LNCaP clone FGC (cell line): ENCODE data around the gene CDC14B.

Experiments used
- DNase-seq: peaks from one replicate; pipeline ENCODE4 v3.0.0-alpha.2; 2011; ENCODE audit warnings: low read depth
- H3K4me3 ChIP-seq: 2 replicates; pipeline ENCODE4 v1.5.1; 2011; ENCODE audit warnings: mild to moderate bottlenecking, low read depth, low read length, control low read depth
- TF ChIP-seq, protein P1 (sequence below): IDR thresholded peaks from 2 replicates; pipeline ENCODE4 v1.5.1; 2012; ENCODE audit warnings: mild to moderate bottlenecking; ENCODE audit not compliant: control insufficient read depth, insufficient read depth; ENCODE audit errors: extremely low read depth

The CDC14B gene

DNA sequence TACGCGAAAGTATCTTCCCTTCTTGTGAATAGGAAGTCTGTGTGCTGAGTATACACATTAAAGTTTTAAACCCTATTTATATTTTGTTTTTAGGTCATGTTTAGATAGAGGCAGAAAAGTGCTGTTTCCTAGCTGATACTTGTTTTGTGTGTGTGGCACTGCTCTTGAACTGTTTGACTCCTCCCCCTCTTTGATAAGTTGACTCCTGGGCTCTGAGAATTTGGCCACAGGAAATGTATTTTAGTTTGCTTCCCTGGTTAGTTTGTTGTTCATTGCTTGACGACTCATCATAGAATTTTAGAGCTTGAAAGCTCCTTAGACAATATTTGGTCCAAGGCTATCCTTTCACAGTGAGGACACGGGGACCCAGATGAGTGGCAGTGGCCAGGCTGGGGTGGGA, 2.0 kb upstream of the CDC14B start:
- TF ChIP-seq, protein P1, sequence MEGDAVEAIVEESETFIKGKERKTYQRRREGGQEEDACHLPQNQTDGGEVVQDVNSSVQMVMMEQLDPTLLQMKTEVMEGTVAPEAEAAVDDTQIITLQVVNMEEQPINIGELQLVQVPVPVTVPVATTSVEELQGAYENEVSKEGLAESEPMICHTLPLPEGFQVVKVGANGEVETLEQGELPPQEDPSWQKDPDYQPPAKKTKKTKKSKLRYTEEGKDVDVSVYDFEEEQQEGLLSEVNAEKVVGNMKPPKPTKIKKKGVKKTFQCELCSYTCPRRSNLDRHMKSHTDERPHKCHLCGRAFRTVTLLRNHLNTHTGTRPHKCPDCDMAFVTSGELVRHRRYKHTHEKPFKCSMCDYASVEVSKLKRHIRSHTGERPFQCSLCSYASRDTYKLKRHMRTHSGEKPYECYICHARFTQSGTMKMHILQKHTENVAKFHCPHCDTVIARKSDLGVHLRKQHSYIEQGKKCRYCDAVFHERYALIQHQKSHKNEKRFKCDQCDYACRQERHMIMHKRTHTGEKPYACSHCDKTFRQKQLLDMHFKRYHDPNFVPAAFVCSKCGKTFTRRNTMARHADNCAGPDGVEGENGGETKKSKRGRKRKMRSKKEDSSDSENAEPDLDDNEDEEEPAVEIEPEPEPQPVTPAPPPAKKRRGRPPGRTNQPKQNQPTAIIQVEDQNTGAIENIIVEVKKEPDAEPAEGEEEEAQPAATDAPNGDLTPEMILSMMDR, result no peak
- no peak overlapping the region for H3K4me3 ChIP-seq
- DNase-seq, result no peak

DNA sequence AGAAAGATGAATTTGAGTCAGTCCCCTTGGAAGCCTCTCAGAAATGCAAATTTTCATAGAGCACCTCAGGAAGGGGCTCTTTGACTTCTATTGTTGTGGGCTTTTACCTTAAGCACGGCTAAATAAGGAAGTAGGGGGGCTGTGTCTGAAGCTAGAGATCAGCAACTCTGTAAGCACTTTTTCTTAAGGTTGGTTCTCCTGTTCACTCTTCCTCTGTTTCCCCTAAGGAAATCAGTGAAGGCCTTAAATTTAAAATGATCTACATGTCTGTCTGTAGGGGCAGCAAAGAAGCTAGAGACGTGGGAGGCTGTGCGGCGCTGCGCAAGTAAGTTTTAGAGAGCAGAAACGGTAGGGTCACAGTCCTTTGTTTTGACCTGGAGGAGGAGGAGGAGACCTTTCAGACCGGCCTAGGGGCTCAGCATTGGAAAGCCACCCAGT, 1.2 kb upstream of the CDC14B start:
- TF ChIP-seq, protein P1, result no peak
- no peak overlapping the region for H3K4me3 ChIP-seq
- no peak for DNase-seq

DNA sequence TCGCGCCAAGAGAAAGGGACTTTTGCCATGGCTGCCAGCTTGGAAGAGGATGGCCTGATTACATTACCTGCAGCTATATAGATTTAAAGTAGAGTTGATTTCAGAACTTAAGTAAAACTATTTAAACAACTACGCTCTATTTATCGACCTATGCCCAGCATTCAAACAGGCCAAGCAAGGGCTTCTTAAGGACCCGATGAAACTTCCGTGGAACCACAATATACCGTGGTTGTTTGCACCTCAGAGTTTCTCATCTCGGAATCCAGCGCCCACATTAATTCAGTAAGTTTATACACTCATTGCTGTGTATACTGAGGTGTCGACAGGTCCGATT, 505 bp upstream of the CDC14B start:
- peak overlapping the region; percentile 50 for H3K4me3 ChIP-seq
- TF ChIP-seq, protein P1, result no peak
- no peak for DNase-seq

DNA sequence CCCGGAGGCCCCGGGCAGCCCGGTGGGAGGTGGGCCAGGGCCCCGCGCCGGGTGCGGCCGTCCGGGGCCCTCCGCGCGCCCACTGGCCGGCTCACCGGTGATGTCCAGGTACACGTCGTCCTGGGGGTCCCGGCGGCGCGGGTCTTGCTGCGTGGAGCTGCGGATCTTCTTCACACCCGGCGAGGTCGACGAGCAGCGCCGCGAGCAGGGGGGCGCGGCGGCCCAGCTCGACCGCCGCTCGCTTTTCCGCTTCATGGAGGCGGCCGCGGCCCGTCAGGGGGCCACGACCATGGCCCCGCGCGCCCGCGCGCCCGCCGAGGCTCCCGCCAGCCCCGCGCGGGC, 548 bp downstream of the CDC14B start:
- DNase-seq, result no peak
- H3K4me3 ChIP-seq, result peak overlapping the region; percentile 51
- TF ChIP-seq, protein P1, result no peak

DNA sequence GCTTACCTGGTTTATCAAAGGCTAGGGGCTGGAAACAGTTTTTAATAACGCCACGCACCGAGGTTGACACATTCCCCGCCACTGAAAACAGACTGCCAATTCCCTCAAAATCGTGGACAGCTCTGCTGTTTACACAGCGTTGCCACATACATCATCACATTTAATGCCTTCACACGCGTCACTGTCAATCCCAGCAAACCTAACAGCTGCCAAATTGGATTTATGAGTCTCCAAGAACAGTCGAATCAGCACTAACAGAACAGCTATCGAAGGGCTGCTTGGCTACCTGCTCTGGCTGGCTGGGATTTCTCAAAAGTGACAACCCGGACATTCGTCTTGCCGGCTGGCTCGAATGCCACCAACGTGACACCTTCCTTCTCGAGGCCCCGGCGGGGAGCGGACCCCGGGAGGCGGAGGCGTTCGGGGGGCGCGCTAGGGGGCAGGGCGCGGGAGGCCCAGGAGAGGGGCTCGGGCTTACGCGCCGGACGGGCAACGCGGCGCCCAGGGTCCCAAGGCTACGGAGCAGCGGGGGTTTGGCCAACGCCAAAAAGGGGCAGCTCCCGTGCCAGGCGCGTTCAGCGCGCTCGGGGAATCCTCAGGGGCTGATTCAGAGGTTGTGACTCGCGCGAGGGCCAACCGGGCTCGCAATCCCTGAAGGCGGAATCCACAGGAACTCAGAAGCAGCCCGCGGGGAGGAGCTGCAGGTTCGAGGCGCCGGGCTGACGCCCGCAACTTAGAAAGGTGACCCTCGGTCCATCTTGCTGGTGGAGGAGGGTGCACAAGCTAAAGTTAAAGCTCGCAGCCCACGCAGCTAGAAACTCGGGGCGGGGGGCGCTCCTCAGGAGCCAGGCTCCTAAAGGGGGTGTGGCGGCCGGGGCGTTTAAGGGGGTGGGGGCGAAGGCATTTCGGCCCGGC, 1.2 kb downstream of the CDC14B start:
- TF ChIP-seq, protein P1, result no peak
- peak; percentile 92 for DNase-seq
- H3K4me3 ChIP-seq, result peak overlapping the region; percentile 51

DNA sequence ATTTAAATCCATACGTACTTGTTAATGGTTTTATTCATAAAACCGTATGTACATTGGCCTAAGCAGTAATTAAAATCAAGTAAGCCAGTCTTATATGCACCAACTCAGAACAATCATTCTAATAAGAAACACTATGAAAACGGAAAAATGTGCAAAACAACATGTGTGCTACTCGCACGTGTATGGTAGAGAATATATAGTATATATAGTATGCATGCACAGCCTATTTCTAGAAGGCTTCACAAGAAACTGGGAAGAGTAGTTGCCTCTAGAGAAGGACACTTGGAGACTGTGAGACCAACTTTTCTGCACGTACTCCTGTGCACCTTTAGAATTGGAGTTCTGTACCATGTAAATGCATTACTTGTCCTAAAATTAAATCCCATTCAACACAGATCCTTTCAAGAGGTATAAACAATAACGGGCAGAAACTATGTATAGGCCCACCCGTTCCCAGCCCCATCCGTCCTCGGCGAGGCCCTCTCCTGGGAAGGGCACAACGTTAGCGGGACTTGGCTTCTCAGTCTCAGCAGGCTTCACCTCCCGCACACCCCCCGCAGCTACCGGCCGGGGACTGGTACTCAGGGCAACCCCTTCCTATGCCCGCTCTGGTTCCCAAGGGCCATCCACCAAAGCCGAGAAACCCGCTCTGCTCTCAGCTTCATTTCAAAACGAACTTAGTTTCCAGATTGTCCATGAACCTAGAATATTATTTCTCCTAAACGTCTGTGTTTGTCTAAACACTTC, 2.0 kb downstream of the CDC14B start:
- no peak for DNase-seq
- TF ChIP-seq, protein P1, result no peak
- no peak overlapping the region for H3K4me3 ChIP-seq
